HG03108 (cell line): Measurements from ENCODE around the gene ZDHHC7.

Experiments used
- ATAC-seq: cut with Tn5 transposase; IDR thresholded peaks from one replicate; pipeline ENCODE4 v1.9.1; 2021; ENCODE audit warnings: moderate library complexity; ENCODE audit not compliant: unreplicated experiment

Gene ZDHHC7

GRCh38 chr16:84999857-85000480 lies 11.4 kb downstream of the ZDHHC7 start:
- no peak for ATAC-seq

GRCh38 chr16:84999200-84999599 lies 12.1 kb downstream of the ZDHHC7 start:
- ATAC-seq, result no peak

- ATAC-seq, result no peak
Observed at GRCh38 chr16:84996365-84996764, 15.0 kb downstream of the ZDHHC7 start.

GRCh38 chr16:84995663-84996062 lies 15.7 kb downstream of the ZDHHC7 start:
- ATAC-seq, result no peak

- ATAC-seq, result no peak
Observed at GRCh38 chr16:84993926-84994325, 17.4 kb downstream of the ZDHHC7 start.

- ATAC-seq, result no peak
Observed at GRCh38 chr16:84992717-84993075, 18.6 kb downstream of the ZDHHC7 start.

- no peak for ATAC-seq
Observed at GRCh38 chr16:84990782-84991181, 20.6 kb downstream of the ZDHHC7 start.

GRCh38 chr16:84989749-84990620 lies 21.4 kb downstream of the ZDHHC7 start:
- ATAC-seq, result no peak

- no peak for ATAC-seq
Observed at GRCh38 chr16:84988328-84989080, 22.8 kb downstream of the ZDHHC7 start.

GRCh38 chr16:84986879-84987278 lies 24.5 kb downstream of the ZDHHC7 start:
- ATAC-seq, result no peak

- no peak for ATAC-seq
Observed at GRCh38 chr16:84986102-84986501, 25.2 kb downstream of the ZDHHC7 start.

GRCh38 chr16:84985079-84986065 lies 26.0 kb downstream of the ZDHHC7 start:
- no peak for ATAC-seq

GRCh38 chr16:84982434-84982833 lies 28.9 kb downstream of the ZDHHC7 start:
- no peak for ATAC-seq

GRCh38 chr16:84979516-84979915 lies 31.8 kb downstream of the ZDHHC7 start:
- no peak for ATAC-seq

GRCh38 chr16:84976644-84977400 lies 34.5 kb downstream of the ZDHHC7 start:
- no peak for ATAC-seq

GRCh38 chr16:84975522-84975921 lies 35.8 kb downstream of the ZDHHC7 start:
- no peak for ATAC-seq

GRCh38 chr16:84975066-84975465 lies 36.3 kb downstream of the ZDHHC7 start:
- no peak for ATAC-seq

GRCh38 chr16:84973776-84974523 lies 37.4 kb downstream of the ZDHHC7 start:
- no peak for ATAC-seq

- no peak for ATAC-seq
Observed at GRCh38 chr16:84973236-84973635, 38.1 kb downstream of the ZDHHC7 start.
